Measurements from ENCODE around the gene MRNIP.

Gene MRNIP, protein sequence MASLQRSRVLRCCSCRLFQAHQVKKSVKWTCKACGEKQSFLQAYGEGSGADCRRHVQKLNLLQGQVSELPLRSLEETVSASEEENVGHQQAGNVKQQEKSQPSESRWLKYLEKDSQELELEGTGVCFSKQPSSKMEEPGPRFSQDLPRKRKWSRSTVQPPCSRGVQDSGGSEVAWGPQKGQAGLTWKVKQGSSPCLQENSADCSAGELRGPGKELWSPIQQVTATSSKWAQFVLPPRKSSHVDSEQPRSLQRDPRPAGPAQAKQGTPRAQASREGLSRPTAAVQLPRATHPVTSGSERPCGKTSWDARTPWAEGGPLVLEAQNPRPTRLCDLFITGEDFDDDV

DNA sequence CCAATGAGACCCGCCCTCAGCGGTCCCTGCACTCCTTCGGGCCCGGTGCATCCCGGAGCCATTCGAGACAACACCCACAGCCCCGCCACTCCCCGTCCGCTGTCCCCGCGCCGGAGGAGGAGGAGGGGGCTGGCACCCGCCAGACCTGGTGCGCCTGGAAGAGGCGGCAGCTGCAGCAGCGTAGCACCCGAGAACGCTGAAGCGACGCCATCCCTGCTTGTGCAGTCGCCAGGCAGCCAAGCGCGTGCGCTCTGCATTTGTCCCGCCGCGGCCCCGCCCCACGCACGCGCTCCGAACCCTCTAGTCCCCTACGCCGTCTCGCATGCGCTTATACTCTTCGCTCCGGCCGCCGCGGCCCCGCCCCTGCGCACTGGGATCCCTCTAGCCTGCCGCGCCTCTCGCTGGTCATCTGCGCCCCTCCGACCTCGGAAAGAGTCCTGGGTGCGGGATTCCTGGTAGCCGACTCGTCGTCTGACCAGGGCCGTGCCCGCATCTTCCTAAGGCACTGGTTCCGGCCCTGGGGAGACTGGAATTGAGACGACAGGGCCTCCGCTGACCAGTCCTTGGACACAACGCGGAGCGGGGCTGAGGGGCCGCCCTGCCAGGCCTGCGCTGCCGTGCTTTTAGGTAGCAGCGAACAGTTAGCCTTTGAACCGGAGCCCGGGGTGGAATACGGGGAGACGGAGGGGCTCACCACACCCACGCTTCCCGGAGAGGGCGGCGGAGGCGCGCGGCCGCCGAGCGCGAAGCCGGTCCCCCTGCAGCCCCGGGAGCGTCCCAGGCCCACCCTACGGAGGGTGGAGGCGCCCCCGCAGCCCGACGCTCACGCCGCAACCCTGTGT lies at the start of gene MRNIP:
Gene MRNIP, minus strand, starts transcription at position 232 of the 842 bp plus-strand sequence. Its CDS starts 21 bp downstream, at position 211.
- DNase-seq (ENCODE audit: insufficient read length, low spot score) = peak; percentile 99
- TF ChIP-seq POLR2A (IDR thresholded peaks at IDR 0.05; ENCODE audit: low read depth, low read length) = peak; percentile 69
- no peak for FAIRE-seq

DNA sequence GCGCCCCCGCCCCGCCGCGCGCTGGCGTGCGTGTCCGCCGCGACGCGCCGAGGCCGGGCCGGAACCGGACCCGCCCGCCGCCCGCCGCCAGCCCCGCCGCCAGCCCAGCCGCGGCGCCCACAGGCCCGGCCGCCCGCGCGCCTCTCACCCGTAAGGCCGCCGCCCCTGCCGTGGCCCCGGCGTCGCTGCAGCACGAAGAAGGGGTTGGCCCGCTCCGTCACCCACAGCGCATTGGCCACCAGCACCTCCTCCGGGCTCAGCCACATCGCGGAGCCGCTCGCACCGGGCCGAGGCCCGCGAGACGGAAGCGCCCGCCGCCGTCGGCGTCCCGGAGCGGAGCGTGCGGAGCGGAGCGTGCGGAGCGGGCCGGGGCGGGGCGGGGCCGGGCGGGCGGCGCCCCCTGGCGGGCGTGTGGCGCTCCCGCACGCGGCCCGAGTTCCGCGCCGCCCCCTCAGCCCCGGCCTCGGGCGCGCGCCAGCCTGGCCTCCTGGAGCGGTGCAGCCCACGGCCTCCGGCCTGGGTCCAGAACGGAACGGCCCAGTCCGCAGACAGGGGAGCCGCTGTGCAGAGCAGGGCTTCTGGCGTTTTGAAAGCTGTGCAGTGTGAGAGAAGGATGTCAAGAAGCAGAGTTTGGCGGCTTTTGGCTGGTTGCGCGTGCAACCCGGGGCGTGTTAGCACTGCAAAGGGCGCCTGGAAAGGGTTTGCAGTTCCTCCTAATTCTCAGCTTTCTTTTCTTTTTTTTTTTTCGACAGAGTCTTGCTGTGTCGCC lies 49.1 kb upstream of the MRNIP start, which contains the start of gene TBC1D9B:
Gene TBC1D9B, minus strand, starts transcription at position 342 of the 769 bp plus-strand sequence. Its CDS starts 76 bp downstream, at position 266.
- DNase-seq (ENCODE audit: insufficient read length, low spot score) (peak; percentile 90), FAIRE-seq (no peak)
- peak; percentile 94 for TF ChIP-seq POLR2A (IDR thresholded peaks at IDR 0.05; ENCODE audit: low read depth, low read length)

DNA sequence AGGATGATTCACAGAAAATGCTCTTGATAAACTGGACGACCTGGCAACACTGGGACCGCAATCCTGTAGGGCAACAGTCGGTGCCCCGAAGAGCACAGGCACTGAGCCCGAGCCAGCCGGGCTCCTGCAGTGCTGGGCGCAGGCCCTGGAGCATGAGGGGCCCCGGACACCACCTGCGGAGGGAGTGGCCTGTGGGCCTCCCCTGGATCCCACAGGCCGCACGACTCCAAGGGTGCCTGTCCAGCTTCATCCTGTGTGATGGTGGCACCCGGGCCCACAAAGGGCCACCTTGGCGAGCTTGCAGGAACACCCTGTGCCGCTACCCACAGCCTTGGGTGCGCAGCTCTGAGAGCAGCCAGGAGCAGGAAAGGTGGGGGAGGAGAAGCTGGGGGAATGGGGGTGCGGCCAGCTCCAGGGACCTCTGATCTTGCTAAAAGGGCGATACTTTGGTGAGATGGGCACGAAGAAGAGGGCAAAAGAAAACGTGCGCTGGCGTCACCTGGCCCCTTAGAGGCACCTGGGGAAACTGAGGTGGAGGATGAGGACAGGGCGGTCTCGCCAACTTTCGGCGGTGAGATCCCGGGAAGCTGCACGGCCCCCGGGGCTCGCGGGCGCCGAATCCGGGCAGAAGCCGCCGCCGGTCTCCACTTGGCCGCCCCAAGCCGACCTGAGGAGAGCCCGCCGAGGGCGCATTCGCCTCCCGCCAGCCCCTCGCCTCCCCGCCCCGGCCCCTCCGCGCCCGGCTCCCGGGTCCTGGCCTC lies 48.4 kb upstream of the MRNIP start:
- no peak for FAIRE-seq
- no peak for TF ChIP-seq POLR2A (IDR thresholded peaks at IDR 0.05; ENCODE audit: low read depth, low read length)

DNA sequence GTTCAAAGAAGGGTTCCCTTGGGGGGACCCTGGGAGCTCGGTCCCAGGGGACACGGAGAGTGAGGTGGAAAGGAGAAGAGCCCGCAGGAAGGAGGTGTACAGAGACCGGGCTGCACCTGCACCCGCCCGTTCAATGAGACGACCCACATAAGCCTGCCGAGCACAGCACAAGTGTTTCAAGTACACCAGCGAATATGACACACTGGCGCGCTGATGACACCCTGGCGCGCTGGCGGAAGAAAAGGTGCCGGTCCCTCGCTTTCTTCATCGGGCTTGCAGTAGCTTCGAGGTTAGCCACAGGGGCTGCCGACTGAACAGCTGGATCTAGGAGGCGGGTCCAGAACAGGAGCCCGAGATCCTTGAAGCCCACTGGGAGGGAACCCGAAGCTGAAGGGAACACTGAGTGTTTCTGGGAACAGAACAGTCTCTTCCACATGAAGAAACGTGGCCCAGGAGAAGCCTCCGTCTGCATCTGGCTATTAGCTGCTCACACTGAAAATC lies 47.7 kb upstream of the MRNIP start:
- DNase-seq (ENCODE audit: insufficient read length, low spot score) (no peak), FAIRE-seq (no peak)
- TF ChIP-seq POLR2A (IDR thresholded peaks at IDR 0.05; ENCODE audit: low read depth, low read length) = no peak

More for the DNA sequence above, 48.4 kb upstream of the MRNIP start:
- peak; percentile 56 for DNase-seq (ENCODE audit: insufficient read length, low spot score)

DNA sequence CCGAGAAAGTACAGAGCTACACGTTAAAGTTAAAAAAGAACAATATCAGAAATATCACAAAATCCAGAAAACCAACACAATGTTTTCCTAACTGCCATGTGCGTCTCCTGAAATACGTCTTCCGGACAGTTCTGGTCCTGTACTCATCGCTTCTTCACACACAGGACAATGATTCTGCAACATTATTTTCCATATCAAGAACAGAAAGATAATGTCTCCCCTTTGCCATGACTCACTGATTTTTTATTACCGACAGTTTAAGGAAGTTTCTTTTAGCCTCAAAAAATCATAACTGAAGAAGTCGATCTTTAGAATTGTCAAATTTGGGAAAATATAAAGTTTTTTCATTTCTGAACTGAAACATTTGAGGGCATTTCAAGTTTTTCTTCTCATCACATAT lies 46.5 kb upstream of the MRNIP start:
- TF ChIP-seq POLR2A (IDR thresholded peaks at IDR 0.05; ENCODE audit: low read depth, low read length) = no peak
- no peak for DNase-seq (ENCODE audit: insufficient read length, low spot score)
- FAIRE-seq = no peak

DNA sequence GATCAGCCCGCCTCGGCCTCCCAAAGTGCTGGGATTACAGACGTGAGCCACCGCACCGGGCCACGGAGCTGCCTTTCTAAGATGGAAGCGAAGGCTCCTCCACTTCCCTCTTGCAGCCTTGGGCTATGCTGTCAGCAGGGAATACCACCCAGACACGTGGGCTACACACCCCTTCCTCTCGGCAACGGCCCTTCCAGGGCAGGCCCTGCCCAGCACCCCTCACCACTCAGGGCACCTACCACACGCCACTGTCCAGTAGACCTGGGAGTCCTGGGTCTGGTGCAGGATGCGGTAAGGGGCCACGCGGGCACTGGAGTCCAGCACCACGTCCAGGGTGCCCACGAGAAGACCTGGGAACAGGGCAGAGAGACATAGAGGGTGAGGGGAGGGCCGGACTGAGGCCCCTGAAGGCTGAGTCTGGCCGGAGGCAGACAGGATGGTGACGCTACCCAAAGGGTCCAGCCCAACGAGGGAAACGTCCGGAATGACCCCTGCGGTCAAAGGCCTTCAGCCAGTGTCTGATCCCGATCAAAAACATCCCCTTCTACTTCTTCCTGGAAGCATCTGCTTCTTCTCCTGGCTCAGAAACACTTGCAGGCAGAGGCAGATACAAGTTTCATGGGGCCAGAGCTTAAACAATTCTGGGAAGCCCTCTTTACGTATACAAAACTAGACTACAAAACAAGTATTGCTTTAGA lies 46.0 kb upstream of the MRNIP start:
- no peak for DNase-seq (ENCODE audit: insufficient read length, low spot score)
- TF ChIP-seq POLR2A (IDR thresholded peaks at IDR 0.05; ENCODE audit: low read depth, low read length) = no peak
- no peak for FAIRE-seq

DNA sequence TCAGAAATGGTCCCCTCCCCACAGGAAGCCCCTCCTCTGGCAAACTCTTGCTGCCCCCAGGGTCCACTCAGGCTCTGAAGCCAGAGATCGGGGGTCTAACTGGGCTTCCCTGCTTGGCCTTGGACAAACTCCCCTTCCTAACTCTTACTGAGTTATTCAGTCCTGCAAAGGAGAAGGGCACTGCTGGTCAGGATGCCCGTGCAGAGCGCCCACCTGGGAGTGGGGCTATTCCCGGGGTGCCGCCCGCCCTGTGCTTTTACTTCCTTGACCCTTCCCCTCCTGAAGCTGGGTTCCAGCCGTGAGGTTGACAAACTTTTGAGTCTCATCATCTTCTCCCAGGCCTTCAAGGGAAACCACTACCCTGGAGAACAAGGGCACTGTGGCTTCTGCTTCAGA lies 44.1 kb upstream of the MRNIP start:
- DNase-seq (ENCODE audit: insufficient read length, low spot score) = no peak
- no peak for TF ChIP-seq POLR2A (IDR thresholded peaks at IDR 0.05; ENCODE audit: low read depth, low read length)
- FAIRE-seq = no peak

DNA sequence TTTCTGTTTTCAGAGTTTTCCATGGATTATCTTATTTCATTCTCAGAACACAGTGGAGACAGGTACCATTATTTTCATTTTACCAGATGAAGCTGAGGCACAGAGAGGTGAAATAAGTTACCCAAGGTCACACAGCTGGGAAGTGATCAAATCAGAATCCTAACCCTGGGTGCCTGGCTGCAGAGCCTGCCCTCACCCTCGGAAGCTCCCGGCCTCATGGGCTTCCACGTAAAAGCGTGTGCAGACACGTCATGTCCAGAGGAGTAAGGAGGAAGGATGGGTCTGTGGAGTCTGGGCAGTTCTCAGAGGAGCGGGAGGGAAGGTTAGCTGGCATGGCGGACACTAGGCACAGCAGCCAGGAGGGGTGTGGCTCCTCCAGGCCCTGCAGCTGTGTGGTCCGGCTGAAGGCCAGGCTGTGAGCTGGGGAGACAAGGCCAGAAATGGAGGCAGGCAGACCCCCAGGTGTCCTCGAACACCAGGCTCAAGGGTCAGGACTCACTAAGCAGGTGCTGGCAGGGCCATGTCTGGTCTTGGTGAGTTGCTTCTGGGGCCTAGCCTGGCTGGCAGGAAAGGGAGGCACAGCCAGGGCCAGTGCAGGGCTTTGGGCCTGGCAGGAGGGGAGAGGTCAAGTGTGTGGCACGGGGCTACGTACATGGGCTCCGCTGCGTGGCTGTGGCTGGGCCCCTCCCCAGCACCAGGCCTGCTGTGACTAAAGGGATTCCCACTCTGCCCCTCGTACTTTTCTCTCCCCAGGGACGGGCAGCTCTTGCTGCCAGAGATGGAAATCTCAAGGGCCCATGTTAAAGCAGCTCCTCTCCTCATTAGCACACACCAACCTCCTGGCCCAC lies 43.5 kb upstream of the MRNIP start:
- no peak for TF ChIP-seq POLR2A (IDR thresholded peaks at IDR 0.05; ENCODE audit: low read depth, low read length)
- DNase-seq (ENCODE audit: insufficient read length, low spot score) = no peak
- FAIRE-seq = no peak

DNA sequence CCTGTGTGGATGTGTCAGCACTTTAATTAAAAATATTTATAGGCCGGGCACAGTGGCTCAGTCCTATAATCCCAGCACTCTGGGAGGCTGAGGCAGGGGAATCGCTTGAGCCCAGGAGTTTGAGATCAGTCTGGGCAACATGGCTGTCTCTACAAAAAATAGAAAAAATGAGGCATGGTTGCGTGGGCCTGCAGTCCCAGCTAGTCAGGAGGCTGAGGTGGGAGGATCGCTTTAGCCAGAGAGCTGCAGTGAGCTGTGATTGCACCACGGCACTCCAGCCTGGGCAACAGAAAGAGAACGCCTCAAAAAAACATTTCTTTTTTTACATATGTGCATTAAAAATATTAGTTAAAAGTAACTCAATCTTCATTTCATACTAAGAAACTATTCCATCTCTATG lies 42.8 kb upstream of the MRNIP start:
- no peak for DNase-seq (ENCODE audit: insufficient read length, low spot score)
- TF ChIP-seq POLR2A (IDR thresholded peaks at IDR 0.05; ENCODE audit: low read depth, low read length) = no peak
- no peak for FAIRE-seq

DNA sequence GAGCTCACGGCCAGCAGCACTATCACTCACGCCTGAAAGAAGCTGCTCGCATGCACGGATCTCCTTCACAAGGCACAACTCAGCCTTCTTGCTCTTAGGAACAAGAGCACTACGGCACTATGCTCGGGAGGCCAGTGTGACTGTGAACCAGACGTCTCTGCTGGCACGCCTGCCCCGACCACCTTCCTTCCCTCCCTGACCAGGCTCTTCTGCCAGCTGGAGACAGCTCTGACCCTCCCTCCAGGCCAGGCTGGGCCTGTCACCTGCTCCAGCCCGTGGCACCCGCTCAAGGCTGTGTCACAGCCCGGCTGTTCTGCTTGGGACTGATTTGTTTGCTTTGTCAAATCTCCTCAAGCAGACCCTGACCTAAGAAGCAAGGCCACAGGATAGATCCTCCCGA lies 42.1 kb upstream of the MRNIP start:
- no peak for TF ChIP-seq POLR2A (IDR thresholded peaks at IDR 0.05; ENCODE audit: low read depth, low read length)
- DNase-seq (ENCODE audit: insufficient read length, low spot score) = no peak
- no peak for FAIRE-seq

DNA sequence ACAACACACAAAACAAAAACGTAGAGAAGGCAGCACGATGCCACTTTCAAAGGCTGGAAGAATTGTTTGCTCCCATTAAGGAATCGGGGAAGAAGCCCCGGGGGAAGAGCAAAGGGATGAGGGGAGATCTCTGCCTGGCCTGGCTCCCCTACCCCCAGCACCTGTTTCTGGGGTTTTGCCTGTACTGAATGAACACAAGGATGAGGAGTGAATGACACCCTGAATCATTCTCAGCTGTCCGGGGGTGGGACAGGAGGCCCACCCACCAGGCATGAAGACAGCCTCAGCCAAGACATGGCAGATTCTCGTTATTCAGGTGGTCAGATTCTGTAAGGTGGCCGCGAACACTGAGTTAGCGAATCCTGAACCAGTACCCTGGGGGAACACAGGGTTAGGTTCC lies 41.6 kb upstream of the MRNIP start:
- FAIRE-seq = no peak

DNA sequence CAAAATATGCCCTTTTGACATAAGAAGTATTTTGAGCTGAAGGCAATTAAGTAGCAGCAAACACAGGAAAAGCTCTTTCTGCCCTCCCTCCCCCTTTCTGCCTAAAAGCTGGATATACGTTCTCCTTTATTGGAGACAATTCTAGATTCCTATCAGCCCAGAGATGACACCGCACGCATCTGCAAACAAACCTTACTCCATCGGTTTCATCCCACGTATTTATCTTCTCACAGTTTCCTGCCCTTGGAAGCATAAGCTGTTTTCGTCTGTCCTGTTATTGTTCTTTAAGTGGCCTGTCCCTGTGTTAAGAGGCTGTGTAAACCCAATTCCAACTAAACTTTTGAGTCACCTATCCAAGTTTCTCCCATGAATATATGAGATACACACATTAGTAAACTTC lies 37.2 kb upstream of the MRNIP start:
- no peak for TF ChIP-seq POLR2A (IDR thresholded peaks at IDR 0.05; ENCODE audit: low read depth, low read length)
- DNase-seq (ENCODE audit: insufficient read length, low spot score) (no peak), FAIRE-seq (no peak)

More for the DNA sequence above, 41.6 kb upstream of the MRNIP start:
- TF ChIP-seq POLR2A (IDR thresholded peaks at IDR 0.05; ENCODE audit: low read depth, low read length) = no peak
- DNase-seq (ENCODE audit: insufficient read length, low spot score) = no peak
